B cell (primary cell): ENCODE data around the gene TTLL10. TPM values are rescaled to one million over a fixed set of nuclear protein-coding genes. Genes with fewer than 3 reads are reported as not detected.

Experiments
- ATAC-seq: fragments of 200-7000 bp; cut with Tn5 transposase; one replicate; pipeline ENCODE4 v1.10.0; 2021; ENCODE audit warnings: low read depth, mild to moderate bottlenecking, moderate number of reproducible peaks, moderate library complexity
- CTCF ChIA-PET: fragments of 350-600 bp; sonication (Branson Sonifier 250); formaldehyde crosslinking; loops from one replicate; lab custom pipeline; 2021; ENCODE audit warnings: antibody characterized with exemption, inconsistent platforms; lab: Charles Lee
- POLR2A ChIA-PET: fragments of 350-600 bp; sonication (Branson Sonifier 250); formaldehyde crosslinking; loops from one replicate; lab custom pipeline; 2021; ENCODE audit warnings: antibody characterized with exemption; lab: Charles Lee
- DNase-seq: peaks from one replicate; pipeline ENCODE4 v3.0.0; 2013
- H2AFZ ChIP-seq: 2 replicates; pipeline ENCODE4 v1.6.1; 2012; ENCODE audit warnings: mild to moderate bottlenecking, low read depth, low read length; ENCODE audit not compliant: insufficient read depth, poor library complexity, severe bottlenecking
- H3K27ac ChIP-seq, 2 donors: 1 replicate in 1 of 2; 2 replicates in 1 of 2; pipeline ENCODE4 v1.5.1; 2012 to 2013; ENCODE audit warnings: low read length in 2 of 2, mild to moderate bottlenecking in 2 of 2, moderate library complexity in 1 of 2
- H3K27me3 ChIP-seq, 4 experiments: fragments of 200-600 bp in 1 of 4; sonication (generic) in 1 of 4; replicated peaks in 1 of 4; 1 replicate in 2 of 4; 2 replicates in 2 of 4; pipeline versions ENCODE4 v1.6.1 to v1.7.0; 2013 to 2016; ENCODE audit warnings: low read length in 3 of 4, mild to moderate bottlenecking in 2 of 4, mixed read lengths in 1 of 4, moderate library complexity in 1 of 4; ENCODE audit not compliant: insufficient read depth in 4 of 4, control insufficient read depth in 3 of 4; ENCODE audit errors: control extremely low read depth in 1 of 4
- H3K36me3 ChIP-seq, 2 experiments: replicated peaks in 1 of 2; 1 replicate in 1 of 2; 2 replicates in 1 of 2; pipeline versions ENCODE4 v1.6.1 to v1.7.1; 2013; ENCODE audit warnings: low read length in 1 of 2; ENCODE audit not compliant: insufficient read depth in 2 of 2, control insufficient read depth in 1 of 2; ENCODE audit errors: control extremely low read depth in 1 of 2, extremely low read depth in 1 of 2
- H3K4me1 ChIP-seq, 2 donors: fragments of 200-600 bp in 1 of 2; sonication (generic) in 1 of 2; 1 replicate in 1 of 2; 2 replicates in 1 of 2; pipeline versions ENCODE4 v1.5.1 to v1.6.1; 2013 to 2017; ENCODE audit warnings: low read length in 2 of 2; ENCODE audit not compliant: control insufficient read depth in 2 of 2, insufficient read depth in 2 of 2
- H3K4me2 ChIP-seq: replicated peaks from 2 replicates; pipeline ENCODE3; 2012; ENCODE audit warnings: mild to moderate bottlenecking, low read depth, low read length; ENCODE audit not compliant: poor library complexity, severe bottlenecking
- H3K4me3 ChIP-seq, 5 experiments: fragments of 200-600 bp in 1 of 5; sonication (generic) in 1 of 5; 1 replicate in 3 of 5; 2 replicates in 2 of 5; pipeline versions ENCODE4 v1.5.1 to v1.7.0; 2011 to 2016; ENCODE audit warnings: low read length in 4 of 5, mild to moderate bottlenecking in 4 of 5, low read depth in 2 of 5, control low read depth in 1 of 5, moderate library complexity in 1 of 5; ENCODE audit not compliant: insufficient read depth in 1 of 5; ENCODE audit errors: control extremely low read depth in 1 of 5, extremely low read depth in 1 of 5
- H3K79me2 ChIP-seq: fragments of 200-600 bp; sonication (generic); one replicate; pipeline ENCODE4 v1.6.0; 2016; ENCODE audit warnings: low read length; ENCODE audit not compliant: control insufficient read depth, insufficient read depth
- H3K9ac ChIP-seq: fragments of 200-600 bp; sonication (generic); 2 replicates; pipeline ENCODE4 v1.6.1; 2017; ENCODE audit warnings: mild to moderate bottlenecking, low read length, moderate library complexity
- H3K9me3 ChIP-seq, 3 donors: one replicate each; pipeline versions ENCODE4 v1.6.1 to v1.7.1; 2013; ENCODE audit warnings: low read length in 2 of 3; ENCODE audit not compliant: control insufficient read depth in 2 of 3, insufficient read depth in 1 of 3; ENCODE audit errors: control extremely low read depth in 1 of 3
- H4K20me1 ChIP-seq: 2 replicates; pipeline ENCODE4 v1.6.0; 2012; ENCODE audit warnings: mild to moderate bottlenecking, low read length; ENCODE audit not compliant: insufficient read depth, control insufficient read depth, poor library complexity, severe bottlenecking
- H3K27ac Mint-ChIP-seq: one replicate; pipeline ENCODE4 v1.8.0; 2021; ENCODE audit warnings: mixed read lengths
- H3K27me3 Mint-ChIP-seq: one replicate; pipeline ENCODE4 v1.8.0; 2021; ENCODE audit warnings: mixed read lengths
- H3K4me1 Mint-ChIP-seq: one replicate; pipeline ENCODE4 v1.8.0; 2021; ENCODE audit warnings: mixed read lengths
- H3K4me3 Mint-ChIP-seq: one replicate; pipeline ENCODE4 v1.8.0; 2021; ENCODE audit warnings: mixed read lengths
- H3K9me3 Mint-ChIP-seq: one replicate; pipeline ENCODE4 v1.8.0; 2022; ENCODE audit warnings: mixed read lengths; ENCODE audit not compliant: insufficient read depth
- CTCF ChIP-seq: fragments of 200-600 bp; IDR thresholded peaks from one replicate; pipeline ENCODE4 v1.8.0; 2022; ENCODE audit warnings: antibody characterized with exemption, mild to moderate bottlenecking
- EZH2 ChIP-seq: IDR thresholded peaks from 2 replicates; pipeline ENCODE4 v1.6.1; 2012; ENCODE audit warnings: borderline replicate concordance, low read depth, mild to moderate bottlenecking, moderate library complexity, low read length; ENCODE audit not compliant: insufficient read depth, poor library complexity, severe bottlenecking
- whole genome bisulfite sequencing: methylation state at CpG from one replicate; pipeline ENCODE4 v1.1.5; 2013; ENCODE audit warnings: missing lambda C conversion rate; ENCODE audit not compliant: insufficient coverage; 5-methylcytosine and 5-hydroxymethylcytosine counted together
- intact Hi-C: fragments of 100-400 bp; cut with micrococcal nuclease; formaldehyde crosslinking; loops from one replicate; pipeline ENCODE4 v1.10.0; 2022
- polyA plus RNA-seq: library from polyadenylated mRNA; depleted of rRNA; stranded (reverse); fragments of >200 nt; gene quantifications from 2 replicates; pipeline ENCODE4 v1.2.3, GENCODE V29; 2012
- total RNA-seq, 2 donors: library from RNA; stranded (reverse); fragments of 120-200 nt in 1 of 2; gene quantifications; 1 replicate in 1 of 2; 2 replicates in 1 of 2; pipeline versions ENCODE4 v1.2.3 to v1.2.4, GENCODE V29; 2013 to 2022

The TTLL10 gene
- total and polyA plus RNA-seq, 2 donors (not counting 1 experiment from before 2014, with no cell fraction given) = 0.37 to 0.45 TPM

- H2AFZ ChIP-seq = no peak overlapping the region
Measured at GRCh38 chr1:1132956-1133750, 40.5 kb upstream of the TTLL10 start.

More at GRCh38 chr1:1132956-1133750, 40.5 kb upstream of the TTLL10 start:
- DNase-seq (no peak), ATAC-seq (no peak)
- H3K36me3 ChIP-seq = no peaks in the 10 kb centered on the region
- no peak overlapping the region for H3K4me2 ChIP-seq
- no peak overlapping the region for H3K4me3 ChIP-seq
- no peaks in the 10 kb centered on the region for H3K79me2 ChIP-seq
- intact Hi-C loops = no loop called here
- no peak overlapping the region for H3K27ac ChIP-seq
- H3K4me1 Mint-ChIP-seq = peaks cover 32% of the 10 kb centered on the region
- TF ChIP-seq CTCF (no peak), EZH2 (no peak)
- ChIA-PET POLR2A (no interaction called here), CTCF (interaction anchor here (1.6 kb wide), 1 partner anchor 11 kb away, joined by 5 read pairs; no protein-coding TSS in a partner anchor)
- 93% methylated on average over 28 of the region's 32 CpGs for WGBS
- H3K27me3 ChIP-seq = no peaks in the 10 kb centered on the region
- peaks cover 3% of the 10 kb centered on the region for H3K9me3 Mint-ChIP-seq
- no peak overlapping the region for H3K9ac ChIP-seq
- H3K4me3 Mint-ChIP-seq = no peak overlapping the region
- no peaks in the 10 kb centered on the region for H3K27me3 Mint-ChIP-seq
- H4K20me1 ChIP-seq = no peaks in the 10 kb centered on the region
- H3K4me1 ChIP-seq = peaks cover 24 to 37% of the 10 kb centered on the region in 2 donors
- H3K9me3 ChIP-seq = peaks cover 0 to 22% (median 0%) of the 10 kb centered on the region in 3 donors
- H3K27ac Mint-ChIP-seq = peak overlapping the region; percentile 54
